DND-41 (cell line): ENCODE results near the gene ATP9A.

Source experiments
- EZH2 ChIP-seq: IDR thresholded peaks from 3 replicates; pipeline ENCODE4 v1.6.1; 2012; ENCODE audit warnings: borderline replicate concordance, low read depth, mild to moderate bottlenecking, moderate library complexity, low read length, inconsistent platforms; ENCODE audit not compliant: severe bottlenecking
- TF ChIP-seq, protein P1 (sequence below): IDR thresholded peaks from 2 replicates; pipeline ENCODE4 v1.5.1; 2012; ENCODE audit warnings: borderline replicate concordance, low read length, moderate library complexity, mild to moderate bottlenecking; ENCODE audit not compliant: poor library complexity, severe bottlenecking; ENCODE audit errors: extremely low read depth

DNA sequence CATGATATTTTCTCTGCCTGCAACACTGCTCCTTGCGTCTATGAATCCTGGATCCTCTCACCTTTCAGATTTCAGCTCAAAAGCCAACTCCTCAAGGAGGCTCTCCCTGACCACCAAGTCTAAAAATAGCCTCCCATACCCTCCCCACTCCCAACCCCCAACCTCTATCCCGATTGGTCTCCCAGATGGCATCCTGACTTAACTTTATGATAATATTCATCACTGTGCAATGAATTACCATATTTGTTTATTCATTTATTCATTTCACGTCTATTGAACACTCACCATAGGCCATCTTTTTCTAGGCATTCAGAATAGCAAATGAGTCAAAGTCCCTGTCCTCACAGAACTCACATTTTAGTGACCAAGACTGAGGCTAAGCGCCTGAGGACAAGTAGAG lies 183.0 kb downstream of the ATP9A start:
- TF ChIP-seq, protein P1, sequence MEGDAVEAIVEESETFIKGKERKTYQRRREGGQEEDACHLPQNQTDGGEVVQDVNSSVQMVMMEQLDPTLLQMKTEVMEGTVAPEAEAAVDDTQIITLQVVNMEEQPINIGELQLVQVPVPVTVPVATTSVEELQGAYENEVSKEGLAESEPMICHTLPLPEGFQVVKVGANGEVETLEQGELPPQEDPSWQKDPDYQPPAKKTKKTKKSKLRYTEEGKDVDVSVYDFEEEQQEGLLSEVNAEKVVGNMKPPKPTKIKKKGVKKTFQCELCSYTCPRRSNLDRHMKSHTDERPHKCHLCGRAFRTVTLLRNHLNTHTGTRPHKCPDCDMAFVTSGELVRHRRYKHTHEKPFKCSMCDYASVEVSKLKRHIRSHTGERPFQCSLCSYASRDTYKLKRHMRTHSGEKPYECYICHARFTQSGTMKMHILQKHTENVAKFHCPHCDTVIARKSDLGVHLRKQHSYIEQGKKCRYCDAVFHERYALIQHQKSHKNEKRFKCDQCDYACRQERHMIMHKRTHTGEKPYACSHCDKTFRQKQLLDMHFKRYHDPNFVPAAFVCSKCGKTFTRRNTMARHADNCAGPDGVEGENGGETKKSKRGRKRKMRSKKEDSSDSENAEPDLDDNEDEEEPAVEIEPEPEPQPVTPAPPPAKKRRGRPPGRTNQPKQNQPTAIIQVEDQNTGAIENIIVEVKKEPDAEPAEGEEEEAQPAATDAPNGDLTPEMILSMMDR: no peak
- no peak for TF ChIP-seq EZH2
